Astrocyte (in vitro differentiated cells and primary cell): ENCODE measurements around the gene MMP8.

Experiments used
- EZH2 ChIP-seq: IDR thresholded peaks from 2 replicates; pipeline ENCODE4 v1.6.1; 2012; ENCODE audit warnings: mild to moderate bottlenecking, low read length, inconsistent platforms; ENCODE audit not compliant: insufficient read depth
- TF ChIP-seq, protein P1 (sequence below): IDR thresholded peaks from 2 replicates; pipeline ENCODE4 v1.5.1; 2011; ENCODE audit warnings: low read depth, mild to moderate bottlenecking, inconsistent platforms, low read length, moderate library complexity; ENCODE audit not compliant: insufficient read depth

DNA sequence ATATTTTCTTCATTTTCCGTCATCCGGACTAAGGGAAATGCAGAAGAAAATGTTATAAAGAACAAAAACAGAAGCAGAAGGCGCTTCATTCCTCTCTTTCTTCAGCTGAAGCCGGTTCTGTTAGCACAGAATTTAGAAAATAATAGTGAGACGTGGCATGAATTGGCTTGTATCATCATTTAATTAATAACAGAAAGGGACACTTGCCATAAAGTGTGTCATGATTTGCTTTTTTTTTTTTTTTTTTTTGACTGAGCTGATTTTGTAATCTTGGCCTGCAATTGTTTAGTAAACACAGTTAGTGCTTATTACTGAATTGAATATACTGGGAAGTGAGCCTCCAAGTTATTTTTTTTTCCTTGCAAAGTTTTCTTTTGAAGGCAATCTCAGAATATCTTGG lies 19.1 kb downstream of the MMP8 start, which contains the start of gene MMP27:
- TF ChIP-seq, protein P1, sequence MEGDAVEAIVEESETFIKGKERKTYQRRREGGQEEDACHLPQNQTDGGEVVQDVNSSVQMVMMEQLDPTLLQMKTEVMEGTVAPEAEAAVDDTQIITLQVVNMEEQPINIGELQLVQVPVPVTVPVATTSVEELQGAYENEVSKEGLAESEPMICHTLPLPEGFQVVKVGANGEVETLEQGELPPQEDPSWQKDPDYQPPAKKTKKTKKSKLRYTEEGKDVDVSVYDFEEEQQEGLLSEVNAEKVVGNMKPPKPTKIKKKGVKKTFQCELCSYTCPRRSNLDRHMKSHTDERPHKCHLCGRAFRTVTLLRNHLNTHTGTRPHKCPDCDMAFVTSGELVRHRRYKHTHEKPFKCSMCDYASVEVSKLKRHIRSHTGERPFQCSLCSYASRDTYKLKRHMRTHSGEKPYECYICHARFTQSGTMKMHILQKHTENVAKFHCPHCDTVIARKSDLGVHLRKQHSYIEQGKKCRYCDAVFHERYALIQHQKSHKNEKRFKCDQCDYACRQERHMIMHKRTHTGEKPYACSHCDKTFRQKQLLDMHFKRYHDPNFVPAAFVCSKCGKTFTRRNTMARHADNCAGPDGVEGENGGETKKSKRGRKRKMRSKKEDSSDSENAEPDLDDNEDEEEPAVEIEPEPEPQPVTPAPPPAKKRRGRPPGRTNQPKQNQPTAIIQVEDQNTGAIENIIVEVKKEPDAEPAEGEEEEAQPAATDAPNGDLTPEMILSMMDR, result no peak
- no peak for TF ChIP-seq EZH2
